Ishikawa (cell line): Measurements from ENCODE around the gene FOXO3.

ENCODE experiments used
- CEBPB ChIP-seq: IDR thresholded peaks from 2 replicates; pipeline ENCODE4 v1.6.1; 2012
- CREB1 ChIP-seq: IDR thresholded peaks from 2 replicates; pipeline ENCODE4 v1.6.1; 2012; ENCODE audit warnings: low read depth
- EGR1 ChIP-seq: IDR thresholded peaks from 2 replicates; pipeline ENCODE4 v1.6.1; 2012
- EP300 ChIP-seq: IDR thresholded peaks from 2 replicates; pipeline ENCODE4 v1.6.1; 2012; ENCODE audit warnings: borderline replicate concordance
- FOXM1 ChIP-seq: IDR thresholded peaks from 2 replicates; pipeline ENCODE4 v1.6.1; 2012; ENCODE audit warnings: low read depth, borderline replicate concordance
- NFIC ChIP-seq: IDR thresholded peaks from 2 replicates; pipeline ENCODE4 v1.6.1; 2012
- RAD21 ChIP-seq: IDR thresholded peaks from 2 replicates; pipeline ENCODE4 v1.6.1; 2012; ENCODE audit warnings: low read depth
- TAF1 ChIP-seq: IDR thresholded peaks from 2 replicates; pipeline ENCODE4 v1.6.1; 2012; ENCODE audit warnings: low read depth, mild to moderate bottlenecking
- TCF12 ChIP-seq: IDR thresholded peaks from 2 replicates; pipeline ENCODE4 v1.6.1; 2012; ENCODE audit warnings: low read depth
- TEAD4 ChIP-seq: IDR thresholded peaks from 2 replicates; pipeline ENCODE4 v1.6.1; 2012
- YY1 ChIP-seq: IDR thresholded peaks from 2 replicates; pipeline ENCODE4 v1.6.1; 2012; ENCODE audit warnings: low read depth
- ZBTB7A ChIP-seq: IDR thresholded peaks from 2 replicates; pipeline ENCODE4 v1.6.1; 2012; ENCODE audit warnings: low read depth
- TF ChIP-seq, protein P1 (sequence below): IDR thresholded peaks from 2 replicates; pipeline ENCODE4 v1.6.1; 2012
- TF ChIP-seq, protein P2 (sequence below): IDR thresholded peaks from 2 replicates; pipeline ENCODE4 v1.6.1; 2012; ENCODE audit warnings: low read depth, mild to moderate bottlenecking
- TF ChIP-seq, protein P3 (sequence below): IDR thresholded peaks from 2 replicates; pipeline ENCODE4 v1.6.1; 2012

Gene FOXO3

DNA sequence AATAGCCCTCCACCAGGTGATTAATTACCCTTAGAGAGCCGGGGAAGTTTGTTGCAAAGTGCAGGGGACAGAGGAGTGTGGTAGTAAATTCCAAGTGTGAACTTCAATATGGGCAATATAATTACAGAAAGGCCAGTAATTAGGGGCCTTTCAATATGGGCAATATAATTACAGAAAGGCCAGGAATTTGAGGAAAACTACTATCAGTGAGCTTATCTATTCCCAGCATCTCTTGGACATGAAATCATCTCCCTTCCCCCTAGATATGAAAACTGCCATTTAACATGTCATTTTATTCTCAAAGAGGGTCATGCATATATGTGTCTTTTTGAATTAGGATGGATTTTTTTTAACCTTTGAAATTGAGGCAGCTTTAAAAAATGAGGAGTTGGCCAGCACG lies 102.0 kb downstream of the FOXO3 start:
- TF ChIP-seq CEBPB (no peak), TEAD4 (no peak), ZBTB7A (no peak), FOXM1 (no peak), RAD21 (no peak), CREB1 (no peak), TCF12 (no peak), NFIC (no peak)
- TF ChIP-seq, protein P1, sequence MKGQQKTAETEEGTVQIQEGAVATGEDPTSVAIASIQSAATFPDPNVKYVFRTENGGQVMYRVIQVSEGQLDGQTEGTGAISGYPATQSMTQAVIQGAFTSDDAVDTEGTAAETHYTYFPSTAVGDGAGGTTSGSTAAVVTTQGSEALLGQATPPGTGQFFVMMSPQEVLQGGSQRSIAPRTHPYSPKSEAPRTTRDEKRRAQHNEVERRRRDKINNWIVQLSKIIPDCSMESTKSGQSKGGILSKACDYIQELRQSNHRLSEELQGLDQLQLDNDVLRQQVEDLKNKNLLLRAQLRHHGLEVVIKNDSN = no peak
- TF ChIP-seq, protein P2, sequence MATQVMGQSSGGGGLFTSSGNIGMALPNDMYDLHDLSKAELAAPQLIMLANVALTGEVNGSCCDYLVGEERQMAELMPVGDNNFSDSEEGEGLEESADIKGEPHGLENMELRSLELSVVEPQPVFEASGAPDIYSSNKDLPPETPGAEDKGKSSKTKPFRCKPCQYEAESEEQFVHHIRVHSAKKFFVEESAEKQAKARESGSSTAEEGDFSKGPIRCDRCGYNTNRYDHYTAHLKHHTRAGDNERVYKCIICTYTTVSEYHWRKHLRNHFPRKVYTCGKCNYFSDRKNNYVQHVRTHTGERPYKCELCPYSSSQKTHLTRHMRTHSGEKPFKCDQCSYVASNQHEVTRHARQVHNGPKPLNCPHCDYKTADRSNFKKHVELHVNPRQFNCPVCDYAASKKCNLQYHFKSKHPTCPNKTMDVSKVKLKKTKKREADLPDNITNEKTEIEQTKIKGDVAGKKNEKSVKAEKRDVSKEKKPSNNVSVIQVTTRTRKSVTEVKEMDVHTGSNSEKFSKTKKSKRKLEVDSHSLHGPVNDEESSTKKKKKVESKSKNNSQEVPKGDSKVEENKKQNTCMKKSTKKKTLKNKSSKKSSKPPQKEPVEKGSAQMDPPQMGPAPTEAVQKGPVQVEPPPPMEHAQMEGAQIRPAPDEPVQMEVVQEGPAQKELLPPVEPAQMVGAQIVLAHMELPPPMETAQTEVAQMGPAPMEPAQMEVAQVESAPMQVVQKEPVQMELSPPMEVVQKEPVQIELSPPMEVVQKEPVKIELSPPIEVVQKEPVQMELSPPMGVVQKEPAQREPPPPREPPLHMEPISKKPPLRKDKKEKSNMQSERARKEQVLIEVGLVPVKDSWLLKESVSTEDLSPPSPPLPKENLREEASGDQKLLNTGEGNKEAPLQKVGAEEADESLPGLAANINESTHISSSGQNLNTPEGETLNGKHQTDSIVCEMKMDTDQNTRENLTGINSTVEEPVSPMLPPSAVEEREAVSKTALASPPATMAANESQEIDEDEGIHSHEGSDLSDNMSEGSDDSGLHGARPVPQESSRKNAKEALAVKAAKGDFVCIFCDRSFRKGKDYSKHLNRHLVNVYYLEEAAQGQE = no peak

DNA sequence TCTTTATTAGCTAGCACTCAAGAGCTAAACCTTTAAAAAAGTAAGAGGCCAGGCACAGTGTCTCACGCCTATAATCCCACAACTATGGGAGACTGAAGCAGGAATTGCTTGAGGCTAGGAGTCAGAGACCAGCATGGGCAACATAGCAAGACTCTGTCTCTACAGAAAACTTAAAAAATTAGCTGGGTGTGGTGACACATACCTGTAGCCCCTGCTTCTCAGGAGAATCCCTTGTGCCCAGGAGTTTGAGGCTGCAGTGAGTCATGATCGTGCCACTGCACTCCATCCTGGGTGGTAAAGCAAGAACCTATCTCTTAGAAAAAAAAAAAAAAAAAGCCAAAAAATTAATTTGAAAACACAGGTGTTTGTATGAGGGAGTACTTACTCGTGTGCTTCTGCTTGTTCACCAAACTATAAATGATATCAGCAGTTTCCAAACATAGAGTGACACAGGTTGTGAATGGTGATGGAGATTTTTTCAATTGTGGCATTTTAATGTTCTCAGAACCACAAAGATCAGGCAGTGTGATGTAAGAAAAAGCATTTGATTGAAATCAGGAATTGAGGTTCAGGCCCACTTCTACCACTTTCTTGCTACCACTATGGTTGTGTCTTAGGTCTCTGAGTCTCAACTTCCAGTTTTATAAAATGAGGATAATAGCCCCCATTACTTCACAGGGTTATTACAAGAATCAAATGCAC lies 104.9 kb downstream of the FOXO3 start:
- TF ChIP-seq TCF12 (no peak), YY1 (no peak), CEBPB (no peak), RAD21 (no peak), EGR1 (no peak), ZBTB7A (no peak), TEAD4 (no peak), CREB1 (no peak)
- TF ChIP-seq, protein P3, sequence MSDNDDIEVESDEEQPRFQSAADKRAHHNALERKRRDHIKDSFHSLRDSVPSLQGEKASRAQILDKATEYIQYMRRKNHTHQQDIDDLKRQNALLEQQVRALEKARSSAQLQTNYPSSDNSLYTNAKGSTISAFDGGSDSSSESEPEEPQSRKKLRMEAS = no peak
- TF ChIP-seq, protein P1 = no peak

DNA sequence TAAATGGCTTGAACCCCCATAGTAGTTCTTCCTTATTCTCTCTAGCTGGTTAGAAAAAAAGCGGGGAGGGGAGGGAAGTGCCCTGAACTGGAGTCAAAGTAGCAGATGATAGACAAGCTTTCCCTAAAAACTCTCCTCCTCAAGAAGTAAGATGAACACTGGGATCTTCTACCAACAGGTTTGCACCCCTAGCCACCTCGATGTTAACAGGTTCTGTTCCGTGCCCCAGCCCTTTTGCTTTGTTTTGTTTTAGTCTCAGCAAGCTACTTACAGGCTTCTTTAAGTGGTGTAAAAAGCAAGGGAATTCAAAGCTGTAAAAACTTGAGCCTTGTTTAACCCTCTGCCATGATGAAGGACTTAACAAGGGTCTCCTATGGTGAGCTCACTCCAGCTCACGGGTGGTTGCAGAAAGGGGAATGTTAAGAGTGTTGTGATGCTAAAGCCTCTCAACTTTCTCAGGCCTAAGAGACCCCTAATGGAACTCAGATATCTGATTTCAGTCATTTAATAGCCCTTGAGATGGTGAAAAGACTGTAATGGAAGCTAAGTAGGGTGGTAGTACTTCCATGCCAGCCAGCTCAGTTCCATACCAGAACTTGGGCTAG lies 106.0 kb downstream of the FOXO3 start:
- TF ChIP-seq EGR1 (no peak), TEAD4 (no peak), EP300 (no peak), TCF12 (no peak), FOXM1 (no peak), TAF1 (no peak), NFIC (no peak), RAD21 (no peak), CEBPB (no peak), YY1 (no peak), ZBTB7A (no peak), CREB1 (no peak)
- TF ChIP-seq, protein P3 = no peak
- TF ChIP-seq, protein P2 = no peak
- TF ChIP-seq, protein P1 = no peak

DNA sequence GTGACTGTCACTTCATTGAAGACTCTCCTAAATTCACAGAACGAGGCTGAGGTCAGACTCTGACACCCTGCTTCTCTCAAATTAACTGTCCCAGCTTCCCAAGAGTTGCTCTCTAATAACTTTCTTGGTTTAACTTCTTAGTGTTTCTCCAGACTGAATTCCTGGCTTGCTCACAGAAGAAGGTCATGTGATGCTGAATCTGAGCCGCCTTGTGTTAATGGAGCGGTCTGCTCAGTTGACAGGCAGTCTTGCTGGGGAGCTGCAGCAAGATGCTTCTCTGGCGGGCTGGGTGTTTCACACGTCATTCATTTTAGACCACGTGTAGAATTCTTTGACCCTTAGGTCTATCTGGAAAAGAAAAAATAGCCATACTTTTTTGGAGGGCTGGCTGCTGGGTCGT lies 107.3 kb downstream of the FOXO3 start:
- TF ChIP-seq, protein P1 = peak; percentile 79
- TF ChIP-seq RAD21 (no peak), FOXM1 (no peak)

DNA sequence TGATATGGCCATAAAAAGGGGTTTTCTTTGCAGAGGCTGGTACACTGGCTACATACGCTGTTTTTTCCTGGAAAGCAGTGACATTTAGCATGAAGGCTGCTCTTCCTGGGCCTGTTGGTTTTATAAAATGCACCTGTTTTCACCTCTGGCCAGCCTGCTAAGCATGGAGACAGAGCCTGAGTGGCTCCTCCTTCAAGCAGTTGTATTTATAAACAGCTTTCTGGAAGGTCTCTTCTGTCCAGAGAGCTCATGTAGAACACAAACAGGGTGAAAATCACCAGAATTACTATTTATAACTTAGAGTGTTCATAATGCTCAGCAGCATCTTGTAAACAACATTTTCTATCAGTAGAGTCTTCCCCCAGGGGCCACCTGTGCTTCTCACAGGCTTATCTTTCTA lies 109.0 kb downstream of the FOXO3 start:
- TF ChIP-seq CREB1 (no peak), FOXM1 (no peak), TEAD4 (no peak), TCF12 (no peak), RAD21 (no peak), ZBTB7A (no peak), TAF1 (no peak)
- TF ChIP-seq, protein P3 = no peak
